Measurements from ENCODE around the gene P2RY8.
"Not testable (repeated sequence)": the region's sequence is repeated elsewhere in the genome, so short reads cannot be mapped to it uniquely, and the experiment has no call there.

Gene P2RY8

GRCh38 chrX:1433646-1434357, 103.2 kb downstream of the P2RY8 start:
- no peak for DNase-seq (ENCODE audit: low read depth, low spot score)
- Histone ChIP-seq H3K4me1 (ENCODE audit: insufficient read depth, insufficient read length) (peaks cover 7% of the 10 kb centered on the region), H3K36me3 (ENCODE audit: insufficient read depth, insufficient read length, low read length) (peaks cover 53% of the 10 kb centered on the region), H3K9me3 (ENCODE audit: insufficient read depth, low read length) (no peaks in the 10 kb centered on the region), H3K9ac (ENCODE audit: insufficient read length, low read depth) (no peak overlapping the region), H3K27me3 (ENCODE audit: insufficient read depth, insufficient read length) (no peaks in the 10 kb centered on the region), H3K4me3 (ENCODE audit: insufficient read length, low read depth) (no peak overlapping the region)
- TF ChIP-seq SUZ12 (IDR thresholded peaks at IDR 0.05; ENCODE audit: extremely low read depth, insufficient read depth, insufficient read length) (no peak), ZNF274 (IDR thresholded peaks at IDR 0.05; ENCODE audit: low read depth, low read length) (no peak), YY1 (IDR thresholded peaks at IDR 0.05; ENCODE audit: insufficient read depth, insufficient read length) (no peak)

- H3K9me3 ChIP-seq (ENCODE audit: insufficient read depth, low read length): no peaks in the 10 kb centered on the region
- peaks cover 52% of the 10 kb centered on the region for H3K36me3 ChIP-seq (ENCODE audit: insufficient read depth, insufficient read length, low read length)
Measured at GRCh38 chrX:1430451-1430850, 106.5 kb downstream of the P2RY8 start.

GRCh38 chrX:1427756-1428155, 109.2 kb downstream of the P2RY8 start:
- Histone ChIP-seq H3K36me3 (ENCODE audit: insufficient read depth, insufficient read length, low read length) (peaks cover 50% of the 10 kb centered on the region), H3K27me3 (ENCODE audit: insufficient read depth, insufficient read length) (no peaks in the 10 kb centered on the region), H3K9ac (ENCODE audit: insufficient read length, low read depth) (no peak overlapping the region), H3K4me3 (ENCODE audit: insufficient read length, low read depth) (no peak overlapping the region), H3K9me3 (ENCODE audit: insufficient read depth, low read length) (no peaks in the 10 kb centered on the region), H3K4me1 (ENCODE audit: insufficient read depth, insufficient read length) (peaks cover 2% of the 10 kb centered on the region)
- no peak for DNase-seq (ENCODE audit: low read depth, low spot score)
- no peak for TF ChIP-seq ZNF274 (IDR thresholded peaks at IDR 0.05; ENCODE audit: low read depth, low read length)
- TF ChIP-seq YY1 (IDR thresholded peaks at IDR 0.05; ENCODE audit: insufficient read depth, insufficient read length): no peak
- TF ChIP-seq SUZ12 (IDR thresholded peaks at IDR 0.05; ENCODE audit: extremely low read depth, insufficient read depth, insufficient read length): no peak

More at GRCh38 chrX:1430451-1430850, 106.5 kb downstream of the P2RY8 start:
- Histone ChIP-seq H3K4me1 (ENCODE audit: insufficient read depth, insufficient read length) (peaks cover 7% of the 10 kb centered on the region), H3K9ac (ENCODE audit: insufficient read length, low read depth) (no peak overlapping the region), H3K4me3 (ENCODE audit: insufficient read length, low read depth) (no peak overlapping the region), H3K27me3 (ENCODE audit: insufficient read depth, insufficient read length) (no peaks in the 10 kb centered on the region)
- DNase-seq (ENCODE audit: low read depth, low spot score): no peak
- no peak for TF ChIP-seq ZNF274 (IDR thresholded peaks at IDR 0.05; ENCODE audit: low read depth, low read length)
- no peak for TF ChIP-seq SUZ12 (IDR thresholded peaks at IDR 0.05; ENCODE audit: extremely low read depth, insufficient read depth, insufficient read length)
- TF ChIP-seq YY1 (IDR thresholded peaks at IDR 0.05; ENCODE audit: insufficient read depth, insufficient read length): no peak

GRCh38 chrX:1426321-1426720, 110.7 kb downstream of the P2RY8 start:
- not testable (repeated sequence) for H3K4me1 ChIP-seq (ENCODE audit: insufficient read depth, insufficient read length); H3K9ac ChIP-seq (ENCODE audit: insufficient read length, low read depth); H3K4me3 ChIP-seq (ENCODE audit: insufficient read length, low read depth); DNase-seq (ENCODE audit: low read depth, low spot score); H3K9me3 ChIP-seq (ENCODE audit: insufficient read depth, low read length); H3K27me3 ChIP-seq (ENCODE audit: insufficient read depth, insufficient read length)
- H3K36me3 ChIP-seq (ENCODE audit: insufficient read depth, insufficient read length, low read length): peaks cover 47% of the 10 kb centered on the region

GRCh38 chrX:1425381-1425780, 111.6 kb downstream of the P2RY8 start:
- H3K9ac ChIP-seq (ENCODE audit: insufficient read length, low read depth): no peak overlapping the region
- no peak overlapping the region for H3K4me3 ChIP-seq (ENCODE audit: insufficient read length, low read depth)
- H3K4me1 ChIP-seq (ENCODE audit: insufficient read depth, insufficient read length): peaks cover under 1% of the 10 kb centered on the region
- TF ChIP-seq ZNF274 (IDR thresholded peaks at IDR 0.05; ENCODE audit: low read depth, low read length) (no peak), SUZ12 (IDR thresholded peaks at IDR 0.05; ENCODE audit: extremely low read depth, insufficient read depth, insufficient read length) (no peak), YY1 (IDR thresholded peaks at IDR 0.05; ENCODE audit: insufficient read depth, insufficient read length) (no peak)
- H3K9me3 ChIP-seq (ENCODE audit: insufficient read depth, low read length): no peaks in the 10 kb centered on the region
- DNase-seq (ENCODE audit: low read depth, low spot score): no peak
- no peaks in the 10 kb centered on the region for H3K27me3 ChIP-seq (ENCODE audit: insufficient read depth, insufficient read length)
- H3K36me3 ChIP-seq (ENCODE audit: insufficient read depth, insufficient read length, low read length): peaks cover 48% of the 10 kb centered on the region

- TF ChIP-seq SUZ12 (IDR thresholded peaks at IDR 0.05; ENCODE audit: extremely low read depth, insufficient read depth, insufficient read length): no peak
- no peak for TF ChIP-seq ZNF274 (IDR thresholded peaks at IDR 0.05; ENCODE audit: low read depth, low read length)
- no peak for TF ChIP-seq YY1 (IDR thresholded peaks at IDR 0.05; ENCODE audit: insufficient read depth, insufficient read length)
- Histone ChIP-seq H3K9me3 (ENCODE audit: insufficient read depth, low read length) (no peaks in the 10 kb centered on the region), H3K36me3 (ENCODE audit: insufficient read depth, insufficient read length, low read length) (peaks cover 44% of the 10 kb centered on the region)
Measured at GRCh38 chrX:1424147-1424851, 112.7 kb downstream of the P2RY8 start.

GRCh38 chrX:1423215-1423614, 113.8 kb downstream of the P2RY8 start:
- TF ChIP-seq SUZ12 (IDR thresholded peaks at IDR 0.05; ENCODE audit: extremely low read depth, insufficient read depth, insufficient read length) (no peak), YY1 (IDR thresholded peaks at IDR 0.05; ENCODE audit: insufficient read depth, insufficient read length) (no peak), ZNF274 (IDR thresholded peaks at IDR 0.05; ENCODE audit: low read depth, low read length) (no peak)
- peaks cover 55% of the 10 kb centered on the region for H3K36me3 ChIP-seq (ENCODE audit: insufficient read depth, insufficient read length, low read length)
- DNase-seq (ENCODE audit: low read depth, low spot score): no peak
- no peak overlapping the region for H3K4me3 ChIP-seq (ENCODE audit: insufficient read length, low read depth)
- no peak overlapping the region for H3K9ac ChIP-seq (ENCODE audit: insufficient read length, low read depth)
- H3K27me3 ChIP-seq (ENCODE audit: insufficient read depth, insufficient read length): no peaks in the 10 kb centered on the region
- H3K4me1 ChIP-seq (ENCODE audit: insufficient read depth, insufficient read length): peaks cover 9% of the 10 kb centered on the region
- no peaks in the 10 kb centered on the region for H3K9me3 ChIP-seq (ENCODE audit: insufficient read depth, low read length)

More at GRCh38 chrX:1424147-1424851, 112.7 kb downstream of the P2RY8 start:
- Histone ChIP-seq H3K4me1 (ENCODE audit: insufficient read depth, insufficient read length) (peaks cover 5% of the 10 kb centered on the region), H3K4me3 (ENCODE audit: insufficient read length, low read depth) (no peak overlapping the region), H3K9ac (ENCODE audit: insufficient read length, low read depth) (no peak overlapping the region), H3K27me3 (ENCODE audit: insufficient read depth, insufficient read length) (no peaks in the 10 kb centered on the region)
- no peak for DNase-seq (ENCODE audit: low read depth, low spot score)

Measured in NT2/D1 (cell line).